Measurements from ENCODE around the gene SMIM3. TPM values are rescaled to one million over a fixed set of nuclear protein-coding genes. Genes with fewer than 3 reads are reported as not detected.

Gene SMIM3
- total RNA-seq, 2 experiments from 2014 or later = not detected

- Histone ChIP-seq H3K9me2 (ENCODE audit: insufficient read depth, low read length) (no peaks in the 10 kb centered on the region), H3K4me3 (ENCODE audit: low read depth, low read length, poor library complexity, severe bottlenecking) (no peak overlapping the region), H3K4me1 (ENCODE audit: insufficient read depth, low read length, poor library complexity, severe bottlenecking) (no peaks in the 10 kb centered on the region), H2AFZ (ENCODE audit: low read length) (no peak overlapping the region), H3K9me3 (ENCODE audit: low read length) (no peaks in the 10 kb centered on the region), H3K79me2 (ENCODE audit: insufficient read depth, low read depth, low read length) (no peaks in the 10 kb centered on the region), H3K36me3 (ENCODE audit: insufficient read depth, low read length) (no peaks in the 10 kb centered on the region), H4K20me1 (ENCODE audit: insufficient read depth, low read length) (no peaks in the 10 kb centered on the region), H3K27ac (ENCODE audit: low read depth, low read length, poor library complexity, severe bottlenecking) (no peak overlapping the region), H3K4me2 (ENCODE audit: low read length) (no peak overlapping the region)
- no peak for DNase-seq (ENCODE audit: low spot score)
- POLR2A ChIA-PET = no interaction called here
- CTCF ChIA-PET (ENCODE audit: unreplicated experiment) = no interaction called here
- BruUV-seq (replicated peaks) = no TSS peak
- no peak for TF ChIP-seq EZH2phosphoT487 (IDR thresholded peaks at IDR 0.05; ENCODE audit: borderline replicate concordance, low read depth, low read length)
- no peak for TF ChIP-seq CTCF (conservative IDR thresholded peaks at IDR 0.05; ENCODE audit: low read length)
- intact Hi-C loops (cut with micrococcal nuclease; ENCODE audit: unreplicated experiment) = no loop called here
Measured at GRCh38 chr5:150777685-150778084, 872 bp upstream of the SMIM3 start.

GRCh38 chr5:150778088-150778516 is 455 bp upstream of the SMIM3 start:
- no peak for DNase-seq (ENCODE audit: low spot score)
- Histone ChIP-seq H3K4me2 (ENCODE audit: low read length) (no peak overlapping the region), H3K9me2 (ENCODE audit: insufficient read depth, low read length) (no peaks in the 10 kb centered on the region), H3K36me3 (ENCODE audit: insufficient read depth, low read length) (no peaks in the 10 kb centered on the region), H3K4me3 (ENCODE audit: low read depth, low read length, poor library complexity, severe bottlenecking) (no peak overlapping the region), H3K27ac (ENCODE audit: low read depth, low read length, poor library complexity, severe bottlenecking) (no peak overlapping the region), H3K79me2 (ENCODE audit: insufficient read depth, low read depth, low read length) (no peaks in the 10 kb centered on the region), H3K4me1 (ENCODE audit: insufficient read depth, low read length, poor library complexity, severe bottlenecking) (no peaks in the 10 kb centered on the region), H3K9me3 (ENCODE audit: low read length) (no peaks in the 10 kb centered on the region), H2AFZ (ENCODE audit: low read length) (no peak overlapping the region), H4K20me1 (ENCODE audit: insufficient read depth, low read length) (no peaks in the 10 kb centered on the region)
- BruUV-seq (replicated peaks) = no TSS peak
- TF ChIP-seq CTCF (conservative IDR thresholded peaks at IDR 0.05; ENCODE audit: low read length) = no peak
- TF ChIP-seq EZH2phosphoT487 (IDR thresholded peaks at IDR 0.05; ENCODE audit: borderline replicate concordance, low read depth, low read length) = no peak
- ChIA-PET POLR2A (no interaction called here), CTCF (ENCODE audit: unreplicated experiment) (no interaction called here)
- intact Hi-C loops (cut with micrococcal nuclease; ENCODE audit: unreplicated experiment) = no loop called here

- TF ChIP-seq CTCF (conservative IDR thresholded peaks at IDR 0.05; ENCODE audit: low read length) (no peak), EZH2phosphoT487 (IDR thresholded peaks at IDR 0.05; ENCODE audit: borderline replicate concordance, low read depth, low read length) (no peak)
- CTCF ChIA-PET (ENCODE audit: unreplicated experiment) = no interaction called here
- intact Hi-C loops (cut with micrococcal nuclease; ENCODE audit: unreplicated experiment) = no loop called here
- no peaks in the 10 kb centered on the region for H4K20me1 ChIP-seq (ENCODE audit: insufficient read depth, low read length)
- H3K9me2 ChIP-seq (ENCODE audit: insufficient read depth, low read length) = no peaks in the 10 kb centered on the region
- POLR2A ChIA-PET = no interaction called here
- BruUV-seq (replicated peaks) = no TSS peak
- no peaks in the 10 kb centered on the region for H3K9me3 ChIP-seq (ENCODE audit: low read length)
- no peak overlapping the region for H3K4me3 ChIP-seq (ENCODE audit: low read depth, low read length, poor library complexity, severe bottlenecking)
- H2AFZ ChIP-seq (ENCODE audit: low read length) = no peak overlapping the region
- H3K4me2 ChIP-seq (ENCODE audit: low read length) = no peak overlapping the region
- H3K36me3 ChIP-seq (ENCODE audit: insufficient read depth, low read length) = no peaks in the 10 kb centered on the region
- H3K27ac ChIP-seq (ENCODE audit: low read depth, low read length, poor library complexity, severe bottlenecking) = no peak overlapping the region
- no peaks in the 10 kb centered on the region for H3K4me1 ChIP-seq (ENCODE audit: insufficient read depth, low read length, poor library complexity, severe bottlenecking)
- H3K79me2 ChIP-seq (ENCODE audit: insufficient read depth, low read depth, low read length) = no peaks in the 10 kb centered on the region
- DNase-seq (ENCODE audit: low spot score) = no peak
Measured at GRCh38 chr5:150779397-150780186, 1.0 kb downstream of the SMIM3 start.

Measured in OCI-LY7 (cell line).